ENCODE measurements around the gene NAALADL2.
"Not testable (repeated sequence)": the region's sequence is repeated elsewhere in the genome, so short reads cannot be mapped to it uniquely, and the experiment has no call there.

- TF ChIP-seq ZFX (IDR thresholded peaks at IDR 0.05; ENCODE audit: borderline replicate concordance); CTCF (IDR thresholded peaks at IDR 0.05): not testable (repeated sequence)
These were observed 755.0 kb downstream of the NAALADL2 start for GRCh38 chr3:175614107-175614506.
